Activated CD8-positive, alpha-beta memory T cell treated with anti-CD3 and anti-CD28 coated beads, Interleukin-2, amount 10 ng/mL, durations not matched to agents 7 days and 5 days (primary cell): ENCODE results near the gene IQGAP2. TPM values are rescaled to one million over a fixed set of nuclear protein-coding genes. Genes with fewer than 3 reads are reported as not detected.

Source experiments
- ATAC-seq: fragments of 150-1000 bp; cut with Tn5 transposase; one replicate; pipeline ENCODE4 v1.10.0; 2021; ENCODE audit warnings: moderate library complexity
- CTCF ChIA-PET: fragments of 350-600 bp; sonication (Branson Sonifier 250); formaldehyde crosslinking; loops from one replicate; lab custom pipeline; 2021; ENCODE audit warnings: antibody characterized with exemption; lab: Charles Lee
- DNase-seq: peaks from one replicate; pipeline ENCODE4 v3.0.0-alpha.2; 2020
- H3K27ac Mint-ChIP-seq: one replicate; pipeline ENCODE4 v1.8.0; 2021; ENCODE audit warnings: mild to moderate bottlenecking, mixed read lengths
- H3K27me3 Mint-ChIP-seq: one replicate; pipeline ENCODE4 v1.8.0; 2021; ENCODE audit warnings: mixed read lengths
- H3K36me3 Mint-ChIP-seq: one replicate; pipeline ENCODE4 v1.8.0; 2021; ENCODE audit warnings: mild to moderate bottlenecking, mixed read lengths
- H3K4me1 Mint-ChIP-seq: one replicate; pipeline ENCODE4 v1.8.0; 2021; ENCODE audit warnings: mixed read lengths
- H3K4me3 Mint-ChIP-seq: one replicate; pipeline ENCODE4 v1.8.0; 2021; ENCODE audit warnings: mild to moderate bottlenecking, moderate library complexity, mixed read lengths
- H3K9me3 Mint-ChIP-seq: one replicate; pipeline ENCODE4 v1.8.0; 2022; ENCODE audit warnings: low read depth, mixed read lengths
- total RNA-seq, 2 experiments: library from RNA; stranded (reverse); gene quantifications; one replicate each; pipeline ENCODE4 v1.2.3, GENCODE V29; 2021

Gene IQGAP2
- total RNA-seq, 2 experiments from 2014 or later = 70.2 to 118 TPM

GRCh38 chr5:76468635-76469425 lies 65.7 kb downstream of the IQGAP2 start:
- Mint-ChIP-seq H3K4me3 (no peak overlapping the region), H3K27me3 (no peaks in the 10 kb centered on the region), H3K4me1 (peaks cover 46% of the 10 kb centered on the region), H3K36me3 (peaks cover 68% of the 10 kb centered on the region), H3K9me3 (no peaks in the 10 kb centered on the region), H3K27ac (no peak overlapping the region)
- ATAC-seq (no peak), DNase-seq (no peak)
- CTCF ChIA-PET = interaction anchor here (0.7 kb wide), 1 partner anchor 50 kb away, joined by 3 read pairs; no protein-coding TSS in a partner anchor

GRCh38 chr5:76469656-76470290 lies 66.7 kb downstream of the IQGAP2 start:
- no peak overlapping the region for H3K27ac Mint-ChIP-seq
- H3K4me1 Mint-ChIP-seq = peaks cover 49% of the 10 kb centered on the region
- H3K9me3 Mint-ChIP-seq = no peaks in the 10 kb centered on the region
- CTCF ChIA-PET = interaction anchor here (1.0 kb wide), 1 partner anchor 25 kb away, joined by 3 read pairs; no protein-coding TSS in a partner anchor
- no peak overlapping the region for H3K4me3 Mint-ChIP-seq
- peaks cover 63% of the 10 kb centered on the region for H3K36me3 Mint-ChIP-seq
- DNase-seq (no peak), ATAC-seq (no peak)
- no peaks in the 10 kb centered on the region for H3K27me3 Mint-ChIP-seq

- Mint-ChIP-seq H3K36me3 (peaks cover 57% of the 10 kb centered on the region), H3K27me3 (no peaks in the 10 kb centered on the region), H3K27ac (no peak overlapping the region), H3K9me3 (no peaks in the 10 kb centered on the region), H3K4me3 (no peak overlapping the region), H3K4me1 (peaks cover 57% of the 10 kb centered on the region)
- no peak for DNase-seq
- no peak for ATAC-seq
- CTCF ChIA-PET = interaction anchor here (0.7 kb wide), 1 partner anchor 1686 kb away, joined by 4 read pairs; no protein-coding TSS in a partner anchor
These were observed 67.9 kb downstream of the IQGAP2 start for GRCh38 chr5:76470976-76471375.

GRCh38 chr5:76471406-76471805 lies 68.3 kb downstream of the IQGAP2 start:
- ATAC-seq = no peak
- H3K4me1 Mint-ChIP-seq = peaks cover 58% of the 10 kb centered on the region
- no peaks in the 10 kb centered on the region for H3K27me3 Mint-ChIP-seq
- H3K27ac Mint-ChIP-seq = no peak overlapping the region
- H3K4me3 Mint-ChIP-seq = no peak overlapping the region
- no peaks in the 10 kb centered on the region for H3K9me3 Mint-ChIP-seq
- CTCF ChIA-PET = interaction anchor here (0.7 kb wide), 1 partner anchor 1685 kb away, joined by 4 read pairs; no protein-coding TSS in a partner anchor
- peaks cover 57% of the 10 kb centered on the region for H3K36me3 Mint-ChIP-seq
- DNase-seq = no peak

- peaks cover 59% of the 10 kb centered on the region for H3K4me1 Mint-ChIP-seq
These were observed 68.9 kb downstream of the IQGAP2 start for GRCh38 chr5:76471987-76472334.

GRCh38 chr5:76472335-76473008 lies 69.4 kb downstream of the IQGAP2 start:
- Mint-ChIP-seq H3K36me3 (peaks cover 53% of the 10 kb centered on the region), H3K9me3 (no peaks in the 10 kb centered on the region), H3K27ac (no peak overlapping the region), H3K27me3 (no peaks in the 10 kb centered on the region), H3K4me3 (no peak overlapping the region), H3K4me1 (peaks cover 57% of the 10 kb centered on the region)
- ATAC-seq (no peak), DNase-seq (no peak)
- CTCF ChIA-PET = interaction anchor here (0.6 to 1.9 kb wide), 6 partner anchors 11 to 75 kb away, joined by 3 to 7 read pairs (median 3); no protein-coding TSS in a partner anchor

More at GRCh38 chr5:76471987-76472334, 68.9 kb downstream of the IQGAP2 start:
- Mint-ChIP-seq H3K9me3 (no peaks in the 10 kb centered on the region), H3K4me3 (no peak overlapping the region), H3K36me3 (peaks cover 55% of the 10 kb centered on the region), H3K27me3 (no peaks in the 10 kb centered on the region), H3K27ac (no peak overlapping the region)
- CTCF ChIA-PET = interaction anchor here (1.3 kb wide), 1 partner anchor 15 kb away, joined by 3 read pairs; no protein-coding TSS in a partner anchor
- DNase-seq (no peak), ATAC-seq (no peak)

GRCh38 chr5:76473009-76473336 lies 69.9 kb downstream of the IQGAP2 start:
- Mint-ChIP-seq H3K27ac (peak overlapping the region; percentile 82), H3K36me3 (peaks cover 49% of the 10 kb centered on the region), H3K4me1 (peaks cover 55% of the 10 kb centered on the region), H3K27me3 (no peaks in the 10 kb centered on the region), H3K4me3 (no peak overlapping the region), H3K9me3 (no peaks in the 10 kb centered on the region)
- no peak for ATAC-seq
- no peak for DNase-seq
- CTCF ChIA-PET = interaction anchor here (0.6 to 1.9 kb wide), 8 partner anchors 12 to 109 kb away, joined by 3 to 7 read pairs (median 3); no protein-coding TSS in a partner anchor

- Mint-ChIP-seq H3K27ac (peak overlapping the region; percentile 82), H3K4me3 (peak overlapping the region; percentile 25), H3K4me1 (peaks cover 51% of the 10 kb centered on the region), H3K9me3 (no peaks in the 10 kb centered on the region), H3K27me3 (no peaks in the 10 kb centered on the region), H3K36me3 (peaks cover 44% of the 10 kb centered on the region)
- DNase-seq = peak; percentile 81
- ATAC-seq = peak; percentile 94
- CTCF ChIA-PET = interaction anchor here (0.9 to 1.9 kb wide), 8 partner anchors 12 to 298 kb away, joined by 3 to 7 read pairs (median 3); no protein-coding TSS in a partner anchor
These were observed 70.6 kb downstream of the IQGAP2 start for GRCh38 chr5:76473661-76474060.

GRCh38 chr5:76474377-76474776 lies 71.3 kb downstream of the IQGAP2 start:
- Mint-ChIP-seq H3K4me1 (peaks cover 50% of the 10 kb centered on the region), H3K27ac (no peak overlapping the region), H3K4me3 (no peak overlapping the region), H3K9me3 (no peaks in the 10 kb centered on the region), H3K36me3 (peaks cover 40% of the 10 kb centered on the region), H3K27me3 (no peaks in the 10 kb centered on the region)
- ATAC-seq (no peak), DNase-seq (no peak)
- CTCF ChIA-PET = interaction anchor here (0.9 to 1.9 kb wide), 6 partner anchors 13 to 299 kb away, joined by 3 to 7 read pairs (median 4); no protein-coding TSS in a partner anchor

GRCh38 chr5:76475385-76475784 lies 72.3 kb downstream of the IQGAP2 start:
- Mint-ChIP-seq H3K36me3 (peaks cover 32% of the 10 kb centered on the region), H3K27ac (no peak overlapping the region)
- CTCF ChIA-PET = interaction anchor here (0.6 kb wide), 1 partner anchor 396 kb away, joined by 3 read pairs; no protein-coding TSS in a partner anchor

GRCh38 chr5:76475936-76476335 lies 72.9 kb downstream of the IQGAP2 start:
- Mint-ChIP-seq H3K27ac (no peak overlapping the region), H3K27me3 (no peaks in the 10 kb centered on the region), H3K4me1 (peaks cover 47% of the 10 kb centered on the region), H3K4me3 (no peak overlapping the region), H3K9me3 (no peaks in the 10 kb centered on the region), H3K36me3 (peaks cover 31% of the 10 kb centered on the region)
- CTCF ChIA-PET = no interaction called here
- no peak for DNase-seq
- ATAC-seq = no peak

More at GRCh38 chr5:76475385-76475784, 72.3 kb downstream of the IQGAP2 start:
- DNase-seq = no peak
- Mint-ChIP-seq H3K4me3 (no peak overlapping the region), H3K4me1 (peaks cover 48% of the 10 kb centered on the region), H3K27me3 (no peaks in the 10 kb centered on the region), H3K9me3 (no peaks in the 10 kb centered on the region)
- ATAC-seq = no peak

- Mint-ChIP-seq H3K9me3 (no peaks in the 10 kb centered on the region), H3K4me1 (peaks cover 43% of the 10 kb centered on the region), H3K4me3 (no peak overlapping the region), H3K36me3 (peaks cover 26% of the 10 kb centered on the region), H3K27ac (no peak overlapping the region), H3K27me3 (no peaks in the 10 kb centered on the region)
- CTCF ChIA-PET = no interaction called here
- ATAC-seq (no peak), DNase-seq (no peak)
These were observed 73.5 kb downstream of the IQGAP2 start for GRCh38 chr5:76476474-76477038.

GRCh38 chr5:76477061-76477460 lies 74.0 kb downstream of the IQGAP2 start:
- Mint-ChIP-seq H3K4me3 (no peak overlapping the region), H3K27me3 (no peaks in the 10 kb centered on the region), H3K36me3 (peaks cover 23% of the 10 kb centered on the region), H3K9me3 (no peaks in the 10 kb centered on the region), H3K27ac (no peak overlapping the region), H3K4me1 (peaks cover 39% of the 10 kb centered on the region)
- ATAC-seq (no peak), DNase-seq (no peak)
- CTCF ChIA-PET = no interaction called here
